ENCODE results near the gene PFKFB3. TPM values are rescaled to one million over a fixed set of nuclear protein-coding genes. Genes with fewer than 3 reads are reported as not detected.

The PFKFB3 gene
- total and polyA plus RNA-seq, 8 donors, result 10.0 to 28.4 (median 17.8) TPM

- H3K4me1 ChIP-seq, result peaks cover 0 to 16% (median 0%) of the 10 kb centered on the region in 3 donors
- ATAC-seq, result peak in 3 of 4 donors; percentile 53 to 73 (median 69)
- peak overlapping the region in 2 of 4 donors; percentile 71 to 75 for H3K27ac ChIP-seq
- H3K4me3 ChIP-seq, result no peak overlapping the region
- TF ChIP-seq, protein P1, sequence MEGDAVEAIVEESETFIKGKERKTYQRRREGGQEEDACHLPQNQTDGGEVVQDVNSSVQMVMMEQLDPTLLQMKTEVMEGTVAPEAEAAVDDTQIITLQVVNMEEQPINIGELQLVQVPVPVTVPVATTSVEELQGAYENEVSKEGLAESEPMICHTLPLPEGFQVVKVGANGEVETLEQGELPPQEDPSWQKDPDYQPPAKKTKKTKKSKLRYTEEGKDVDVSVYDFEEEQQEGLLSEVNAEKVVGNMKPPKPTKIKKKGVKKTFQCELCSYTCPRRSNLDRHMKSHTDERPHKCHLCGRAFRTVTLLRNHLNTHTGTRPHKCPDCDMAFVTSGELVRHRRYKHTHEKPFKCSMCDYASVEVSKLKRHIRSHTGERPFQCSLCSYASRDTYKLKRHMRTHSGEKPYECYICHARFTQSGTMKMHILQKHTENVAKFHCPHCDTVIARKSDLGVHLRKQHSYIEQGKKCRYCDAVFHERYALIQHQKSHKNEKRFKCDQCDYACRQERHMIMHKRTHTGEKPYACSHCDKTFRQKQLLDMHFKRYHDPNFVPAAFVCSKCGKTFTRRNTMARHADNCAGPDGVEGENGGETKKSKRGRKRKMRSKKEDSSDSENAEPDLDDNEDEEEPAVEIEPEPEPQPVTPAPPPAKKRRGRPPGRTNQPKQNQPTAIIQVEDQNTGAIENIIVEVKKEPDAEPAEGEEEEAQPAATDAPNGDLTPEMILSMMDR (IDR thresholded peaks at IDR 0.05), result no peak
- no peak for DNase-seq
- H3K9me3 ChIP-seq, result no peaks in the 10 kb centered on the region
- no peaks in the 10 kb centered on the region for H3K36me3 ChIP-seq
- no peaks in the 10 kb centered on the region for H3K27me3 ChIP-seq
- FAIRE-seq, result no peak
- intact Hi-C loops (cut with DNase I), result no loop called here
- WGBS, 2 donors, result 62 to 65% methylated on average over 7 of the region's 7 CpGs
Measured at GRCh38 chr10:6301488-6302075, 98.8 kb downstream of the PFKFB3 start.

Other genes starting within 250 kb of the PFKFB3 start
- gene IL15RA, start 225.4 kb upstream of the PFKFB3 start, total RNA-seq, result 10 to 100 TPM in 3 of 6 donors, 1 to 10 TPM in 3; 6.9 to 14.3 (median 11.0) TPM
- 10 to 100 TPM in 1 of 2 donors, 1 to 10 TPM in 1; 10.0 to 12.2 TPM for gene IL15RA, start 225.4 kb upstream of the PFKFB3 start, polyA plus RNA-seq
- 1 to 10 TPM in 1 of 6 donors, under 1 TPM in 4, not detected in 1; 0.12 to 1.1 (median 0.31) TPM for gene IL2RA, start 140.6 kb upstream of the PFKFB3 start, total RNA-seq
- gene IL2RA, start 140.6 kb upstream of the PFKFB3 start, polyA plus RNA-seq, result under 1 TPM in 1 of 2 donors, not detected in 1; 0.11 TPM
- gene RBM17, start 113.9 kb upstream of the PFKFB3 start, total RNA-seq, result 10 to 100 TPM; 31.0 to 52.7 (median 38.9) TPM
- gene RBM17, start 113.9 kb upstream of the PFKFB3 start, polyA plus RNA-seq, result 100 to 1,000 TPM in 1 of 2 donors, 10 to 100 TPM in 1; 83.7 to 101 TPM